ENCODE data around the gene MAP2. TPM values are rescaled to one million over a fixed set of nuclear protein-coding genes. Genes with fewer than 3 reads are reported as not detected.

Gene MAP2
- total and polyA plus RNA-seq, 2 donors (not counting 3 experiments of a cell fraction or from before 2014, with no cell fraction given) = 19.4 to 46.1 TPM

GRCh38 chr2:209578394-209579001 is 154.7 kb downstream of the MAP2 start:
- Histone ChIP-seq H3K4me1 (ENCODE audit: control insufficient read depth, extremely low read depth, insufficient read depth, low read length) (no peaks in the 10 kb centered on the region), H2AFZ (ENCODE audit: low read depth, low read length) (no peak overlapping the region), H3K36me3 (ENCODE audit: control insufficient read depth in 2 of 2, extremely low read depth in 1 of 2, insufficient read depth in 2 of 2, low read length in 2 of 2) (no peaks in the 10 kb centered on the region), H3K79me2 (ENCODE audit: control insufficient read depth, insufficient read depth, low read length) (no peaks in the 10 kb centered on the region), H3K9me3 (replicated peaks; ENCODE audit: control insufficient read depth, insufficient read depth, low read length) (no peaks in the 10 kb centered on the region), H4K20me1 (replicated peaks; ENCODE audit: control insufficient read depth, extremely low read depth, insufficient read depth, low read length) (no peaks in the 10 kb centered on the region), H3K27me3 (ENCODE audit: control insufficient read depth in 2 of 2, insufficient read depth in 2 of 2, low read length in 2 of 2) (no peaks in the 10 kb centered on the region), H3K4me3 (replicated peaks in 1 of 3; ENCODE audit: insufficient read depth in 1 of 3, low read depth in 1 of 3, low read length in 3 of 3) (no peak overlapping the region), H3K27ac (ENCODE audit: insufficient read depth, low read depth, low read length) (no peak overlapping the region), H3K9ac (replicated peaks; ENCODE audit: extremely low read depth, insufficient read depth, low read length) (no peak overlapping the region), H3K4me2 (ENCODE audit: insufficient read depth, low read length) (no peak overlapping the region), H3K9me1 (replicated peaks; ENCODE audit: control insufficient read depth, extremely low read depth, insufficient read depth, low read length) (no peaks in the 10 kb centered on the region)
- ChIA-PET CTCF (interaction anchor here (0.7 to 5.1 kb wide), 16 partner anchors 18 to 620 kb away, joined by 3 to 142 read pairs (median 6); partner anchors contain the start of gene MAP2), POLR2A (no interaction called here)
- TF ChIP-seq, protein P1, sequence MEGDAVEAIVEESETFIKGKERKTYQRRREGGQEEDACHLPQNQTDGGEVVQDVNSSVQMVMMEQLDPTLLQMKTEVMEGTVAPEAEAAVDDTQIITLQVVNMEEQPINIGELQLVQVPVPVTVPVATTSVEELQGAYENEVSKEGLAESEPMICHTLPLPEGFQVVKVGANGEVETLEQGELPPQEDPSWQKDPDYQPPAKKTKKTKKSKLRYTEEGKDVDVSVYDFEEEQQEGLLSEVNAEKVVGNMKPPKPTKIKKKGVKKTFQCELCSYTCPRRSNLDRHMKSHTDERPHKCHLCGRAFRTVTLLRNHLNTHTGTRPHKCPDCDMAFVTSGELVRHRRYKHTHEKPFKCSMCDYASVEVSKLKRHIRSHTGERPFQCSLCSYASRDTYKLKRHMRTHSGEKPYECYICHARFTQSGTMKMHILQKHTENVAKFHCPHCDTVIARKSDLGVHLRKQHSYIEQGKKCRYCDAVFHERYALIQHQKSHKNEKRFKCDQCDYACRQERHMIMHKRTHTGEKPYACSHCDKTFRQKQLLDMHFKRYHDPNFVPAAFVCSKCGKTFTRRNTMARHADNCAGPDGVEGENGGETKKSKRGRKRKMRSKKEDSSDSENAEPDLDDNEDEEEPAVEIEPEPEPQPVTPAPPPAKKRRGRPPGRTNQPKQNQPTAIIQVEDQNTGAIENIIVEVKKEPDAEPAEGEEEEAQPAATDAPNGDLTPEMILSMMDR (IDR thresholded peaks at IDR 0.05; ENCODE audit: extremely low read depth in 1 of 2, insufficient read depth in 1 of 2, low read depth in 1 of 2, low read length in 2 of 2) = no peak
- TF ChIP-seq POLR2A (IDR thresholded peaks at IDR 0.05; ENCODE audit: low read depth, low read length) (no peak), MYC (IDR thresholded peaks at IDR 0.05; ENCODE audit: low read depth, low read length) (no peak), EZH2 (IDR thresholded peaks at IDR 0.05; ENCODE audit: borderline replicate concordance, low read depth, low read length, severe bottlenecking) (no peak), FOS (IDR thresholded peaks at IDR 0.05; ENCODE audit: borderline replicate concordance, insufficient read depth, low read length) (no peak), GATA2 (IDR thresholded peaks at IDR 0.05; ENCODE audit: insufficient read depth, insufficient read length, low read depth, low read length) (no peak), POLR2AphosphoS5 (IDR thresholded peaks at IDR 0.05; ENCODE audit: insufficient read depth, low read depth, low read length) (no peak), JUN (IDR thresholded peaks at IDR 0.05; ENCODE audit: borderline replicate concordance, insufficient read depth, insufficient read length, low read depth) (no peak)
- TF ChIP-seq, protein P2, sequence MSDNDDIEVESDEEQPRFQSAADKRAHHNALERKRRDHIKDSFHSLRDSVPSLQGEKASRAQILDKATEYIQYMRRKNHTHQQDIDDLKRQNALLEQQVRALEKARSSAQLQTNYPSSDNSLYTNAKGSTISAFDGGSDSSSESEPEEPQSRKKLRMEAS (IDR thresholded peaks at IDR 0.05; ENCODE audit: insufficient read depth, insufficient read length) = no peak
- FAIRE-seq (no peak), DNase-seq (ENCODE audit: low read depth, low spot score) (no peak)
- dilution Hi-C loops (cut with MboI; ENCODE audit: extremely low pct_ligation_motif_present, low sequenced_read_pairs) = no loop called here
- intact Hi-C loops (cut with micrococcal nuclease) = loop anchor here (2.0 to 5.0 kb wide), 3 partner anchors 382 to 1181 kb away; no protein-coding TSS in a partner anchor
- no TSS peak for BruUV-seq (replicated peaks)

Data from endothelial cell of umbilical vein (primary cell).